C4-2B (cell line): ENCODE results near the gene LGR4.
"Not testable (repeated sequence)": the region's sequence is repeated elsewhere in the genome, so short reads cannot be mapped to it uniquely, and the experiment has no call there.

Experiments
- CTCF ChIP-seq: fragments of 450-650 bp; conservative IDR thresholded peaks from 2 replicates; pipeline ENCODE4 v1.5.1; 2017; ENCODE audit warnings: mild to moderate bottlenecking
- ZFX ChIP-seq: fragments of 450-650 bp; IDR thresholded peaks from 2 replicates; pipeline ENCODE4 v1.6.1; 2017

DNA sequence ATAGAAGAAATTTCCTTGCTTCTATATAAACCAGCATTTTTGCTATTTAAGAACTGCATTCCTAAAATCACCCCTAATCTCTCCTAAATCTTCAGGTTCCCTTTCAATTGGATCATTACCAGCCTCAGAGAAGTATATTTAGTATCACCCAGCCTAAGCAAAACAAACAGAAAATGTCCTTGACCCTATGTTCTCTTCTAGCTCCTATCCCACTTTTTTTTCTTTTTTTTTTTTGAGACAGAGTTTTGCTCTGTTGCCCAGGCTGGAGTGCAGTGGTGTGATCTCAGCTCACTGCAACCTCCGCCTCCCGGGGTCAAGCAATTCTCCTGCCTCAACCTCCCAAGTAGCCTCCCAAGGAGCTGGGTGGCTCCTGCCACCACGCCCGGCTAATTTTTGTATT is 137.8 kb downstream of the LGR4 start:
- not testable (repeated sequence) for TF ChIP-seq CTCF, ZFX
